Activated CD4-positive, alpha-beta T cell treated with anti-CD3 and anti-CD28 coated beads for 36 hours (primary cell): ENCODE data around the gene FAAP100. TPM values are rescaled to one million over a fixed set of nuclear protein-coding genes. Genes with fewer than 3 reads are reported as not detected.
A peak's percentile ranks its signal among the peaks of the same experiment; 100 is the strongest.

ENCODE experiments used
- ATAC-seq: fragments of 200-7000 bp; cut with Tn5 transposase; one replicate; pipeline ENCODE4 v1.10.0; 2021; ENCODE audit warnings: mild to moderate bottlenecking, moderate library complexity
- CTCF ChIA-PET: fragments of 350-600 bp; sonication (Branson Sonifier 250); formaldehyde crosslinking; loops from one replicate; lab custom pipeline; 2021; ENCODE audit warnings: antibody characterized with exemption; lab: Charles Lee
- POLR2A ChIA-PET: fragments of 350-600 bp; sonication (Branson Sonifier 250); formaldehyde crosslinking; loops from one replicate; lab custom pipeline; 2021; ENCODE audit warnings: antibody characterized with exemption, inconsistent platforms; lab: Charles Lee
- DNase-seq: peaks from one replicate; pipeline ENCODE4 v3.0.0-alpha.2; 2020
- H3K27ac Mint-ChIP-seq: one replicate; pipeline ENCODE4 v1.8.0; 2021; ENCODE audit warnings: mixed read lengths
- H3K27me3 Mint-ChIP-seq: one replicate; pipeline ENCODE4 v1.8.0; 2021; ENCODE audit warnings: mixed read lengths
- H3K36me3 Mint-ChIP-seq: one replicate; pipeline ENCODE4 v1.8.0; 2021; ENCODE audit warnings: low read depth, mixed read lengths
- H3K4me1 Mint-ChIP-seq: one replicate; pipeline ENCODE4 v1.8.0; 2021; ENCODE audit warnings: mixed read lengths
- H3K4me3 Mint-ChIP-seq: one replicate; pipeline ENCODE4 v1.8.0; 2021; ENCODE audit warnings: mild to moderate bottlenecking, moderate library complexity, mixed read lengths
- H3K9me3 Mint-ChIP-seq: one replicate; pipeline ENCODE4 v1.8.0; 2021; ENCODE audit warnings: low read depth, mixed read lengths
- intact Hi-C, 2 experiments: fragments of 100-400 bp; cut with DNase I in 1 of 2; cut with micrococcal nuclease in 1 of 2; formaldehyde crosslinking; loops; one replicate each; pipeline versions ENCODE4 v1.14.2 to v1.15.1; 2022 to 2024; cut with DNase I, micrococcal nuclease
- total RNA-seq, 2 experiments: library from RNA; stranded (reverse); gene quantifications; one replicate each; pipeline ENCODE4 v1.2.3, GENCODE V29; 2021

Gene FAAP100
- total RNA-seq, 2 experiments from 2014 or later, result 30.4 to 39.3 TPM

DNA sequence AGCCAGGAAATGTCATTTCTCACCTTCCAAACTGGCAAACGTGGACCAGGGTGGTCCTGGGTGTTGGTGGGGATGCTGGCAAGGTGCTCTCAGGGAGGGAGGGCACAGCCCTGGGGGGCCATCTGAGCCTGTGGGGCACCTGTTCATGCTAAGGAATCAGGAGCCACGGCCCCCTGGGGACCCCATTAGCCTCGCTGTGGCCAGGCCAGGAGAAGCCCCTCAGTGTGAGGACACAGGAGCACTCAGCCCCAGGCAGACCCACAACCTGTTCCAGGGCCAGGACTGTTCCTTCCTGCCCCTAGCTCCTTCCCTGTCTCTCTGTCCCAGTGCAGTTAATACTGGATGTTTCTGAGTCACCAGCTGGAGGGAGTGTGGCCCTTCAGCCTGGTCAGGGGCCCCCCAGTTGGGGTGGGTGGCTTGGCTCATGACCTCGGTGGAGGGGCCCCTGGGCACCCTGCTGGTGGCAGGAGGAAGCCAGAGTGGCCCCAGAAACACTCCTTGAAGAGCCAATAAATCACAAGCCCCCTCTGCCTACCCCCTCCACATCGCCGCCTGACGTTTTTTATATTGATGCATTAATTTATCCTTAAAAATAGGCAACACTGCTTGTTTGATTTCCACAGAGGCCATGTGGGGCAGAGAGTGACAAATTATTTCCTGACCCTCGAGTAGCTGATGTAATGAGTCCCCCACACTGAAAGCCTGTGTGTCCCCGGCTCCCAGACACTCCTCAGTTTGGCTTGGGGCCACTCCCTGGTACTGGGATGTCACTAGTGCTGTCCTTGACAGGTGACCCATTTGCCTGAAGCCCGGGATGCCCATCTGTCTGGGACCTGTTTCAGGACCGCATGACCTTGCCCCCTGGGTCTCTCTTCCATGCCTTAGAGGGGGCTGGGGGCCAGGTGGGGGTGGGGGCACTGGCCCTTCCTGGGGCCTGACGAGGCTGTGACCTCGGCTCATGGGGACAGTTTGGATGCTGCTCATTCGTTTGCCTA lies 61.9 kb downstream of the FAAP100 start:
- Mint-ChIP-seq H3K36me3 (no peaks in the 10 kb centered on the region), H3K9me3 (no peaks in the 10 kb centered on the region), H3K27ac (no peak overlapping the region), H3K27me3 (peaks cover 4% of the 10 kb centered on the region), H3K4me3 (peak overlapping the region; percentile 39), H3K4me1 (peaks cover 7% of the 10 kb centered on the region)
- ChIA-PET CTCF (interaction anchor here (0.5 to 0.6 kb wide), 2 partner anchors 18 to 1414 kb away, joined by 3 read pairs; no protein-coding TSS in a partner anchor), POLR2A (interaction anchor here (0.6 kb wide), 1 partner anchor 318 kb away, joined by 3 read pairs; no protein-coding TSS in a partner anchor)
- ATAC-seq (no peak), DNase-seq (no peak)
- intact Hi-C loops, result loop anchor here in 1 of 2 experiments (5.0 kb wide), 1 partner anchor 498 kb away; the partner anchor contains the start of gene CHMP6

Other genes with a start within 250 kb of the FAAP100 start
- under 1 TPM in 1 of 2 experiments, not detected in 1; 0.05 TPM for gene BAHCC1, start 156.9 kb downstream of the FAAP100 start, total RNA-seq
- gene ACTG1, start 39.6 kb downstream of the FAAP100 start, total RNA-seq, result 1,000 to 10,000 TPM; 4,119 to 5,987 TPM
- under 1 TPM; 0.23 to 0.58 TPM for gene FSCN2, start 24.0 kb downstream of the FAAP100 start, total RNA-seq
- 10 to 100 TPM; 71.8 to 93.1 TPM for gene NPLOC4, start 84.8 kb upstream of the FAAP100 start, total RNA-seq
- under 1 TPM; 0.34 to 0.35 TPM for gene TSPAN10, start 84.8 kb upstream of the FAAP100 start, total RNA-seq
- gene PDE6G, start 104.2 kb upstream of the FAAP100 start, total RNA-seq, result 1 to 10 TPM; 1.4 to 2.5 TPM
- gene OXLD1, start 114.3 kb upstream of the FAAP100 start, total RNA-seq, result 10 to 100 TPM; 29.4 to 45.3 TPM
- gene CCDC137, start 114.4 kb upstream of the FAAP100 start, total RNA-seq, result 10 to 100 TPM; 30.0 to 36.6 TPM
- gene ARL16, start 131.4 kb upstream of the FAAP100 start, total RNA-seq, result 10 to 100 TPM; 39.0 to 39.1 TPM
- gene HGS, start 131.7 kb upstream of the FAAP100 start, total RNA-seq, result 100 to 1,000 TPM; 100 to 102 TPM
- gene MRPL12, start 151.0 kb upstream of the FAAP100 start, total RNA-seq, result 100 to 1,000 TPM in 1 of 2 experiments, 10 to 100 TPM in 1; 94.0 to 116 TPM
- 10 to 100 TPM; 28.6 to 31.8 TPM for gene SLC25A10, start 159.9 kb upstream of the FAAP100 start, total RNA-seq